Fibroblast of skin of back (primary cell): ENCODE data around the gene THRSP. TPM values are rescaled to one million over a fixed set of nuclear protein-coding genes. Genes with fewer than 3 reads are reported as not detected.
"Not testable (repeated sequence)": the region's sequence is repeated elsewhere in the genome, so short reads cannot be mapped to it uniquely, and the experiment has no call there.

Experiments
- DNase-seq: peaks from one replicate; pipeline ENCODE4 v3.0.0-alpha.2; 2013
- polyA plus RNA-seq, 2 experiments: library from polyadenylated mRNA; unstranded; fragments of 120-200 nt; gene quantifications; one replicate each; pipeline ENCODE4 v1.2.1, GENCODE V29; 2013; ENCODE audit not compliant: insufficient read length in 2 of 2

Gene THRSP
- not detected for polyA plus RNA-seq (2013, experiment 1 of 2; ENCODE audit: insufficient read length)
- polyA plus RNA-seq (2013, experiment 2 of 2; ENCODE audit: insufficient read length): not detected

- no peak for DNase-seq
Measured at GRCh38 chr11:78063440-78064181, at the start of gene THRSP. THRSP (plus strand) TSS chr11:78063861; CDS start chr11:78063882, 21 bp downstream.

GRCh38 chr11:78014937-78015520 is 48.6 kb upstream of the THRSP start:
- DNase-seq: not testable (repeated sequence)

GRCh38 chr11:78015878-78016277 is 47.8 kb upstream of the THRSP start:
- no peak for DNase-seq

GRCh38 chr11:78019808-78020207 is 43.9 kb upstream of the THRSP start:
- no peak for DNase-seq

- no peak for DNase-seq
Measured at GRCh38 chr11:78020246-78020645, 43.4 kb upstream of the THRSP start.

GRCh38 chr11:78021611-78022010 is 42.0 kb upstream of the THRSP start:
- DNase-seq: no peak

GRCh38 chr11:78022397-78023396 is 41.0 kb upstream of the THRSP start, which contains the start of gene KCTD14:
KCTD14 (minus strand) TSS chr11:78023276; CDS start chr11:78023249, 27 bp downstream.
- DNase-seq: no peak

- DNase-seq: no peak
Measured at GRCh38 chr11:78023426-78023825, 40.2 kb upstream of the THRSP start.

GRCh38 chr11:78025378-78025777 is 38.3 kb upstream of the THRSP start:
- DNase-seq: no peak

GRCh38 chr11:78027759-78028158 is 35.9 kb upstream of the THRSP start:
- no peak for DNase-seq

GRCh38 chr11:78028423-78028822 is 35.2 kb upstream of the THRSP start:
- not testable (repeated sequence) for DNase-seq

GRCh38 chr11:78030429-78031325 is 33.0 kb upstream of the THRSP start:
- no peak for DNase-seq

- DNase-seq: no peak
Measured at GRCh38 chr11:78031629-78032028, 32.0 kb upstream of the THRSP start.

GRCh38 chr11:78032090-78032489 is 31.6 kb upstream of the THRSP start:
- no peak for DNase-seq

- DNase-seq: no peak
Measured at GRCh38 chr11:78033040-78033439, 30.6 kb upstream of the THRSP start.

GRCh38 chr11:78034623-78035022 is 29.0 kb upstream of the THRSP start:
- DNase-seq: no peak

GRCh38 chr11:78036313-78036712 is 27.3 kb upstream of the THRSP start:
- no peak for DNase-seq

- no peak for DNase-seq
Measured at GRCh38 chr11:78037056-78037455, 26.6 kb upstream of the THRSP start.

GRCh38 chr11:78037825-78038620 is 25.6 kb upstream of the THRSP start:
- no peak for DNase-seq

- no peak for DNase-seq
Measured at GRCh38 chr11:78038697-78039313, 24.9 kb upstream of the THRSP start.
